HUES48 (cell line): Measurements from ENCODE around the gene MANBA.
"Not testable (repeated sequence)": the region's sequence is repeated elsewhere in the genome, so short reads cannot be mapped to it uniquely, and the experiment has no call there.

Experiments used
- H3K27ac ChIP-seq: one replicate; pipeline ENCODE4 v1.7.0; 2013; ENCODE audit warnings: low read depth, low read length, inconsistent platforms
- H3K27me3 ChIP-seq: 2 replicates; pipeline ENCODE4 v1.6.1; 2013; ENCODE audit warnings: mild to moderate bottlenecking, low read length; ENCODE audit not compliant: control insufficient read depth, insufficient read depth
- H3K36me3 ChIP-seq: 2 replicates; pipeline ENCODE4 v1.6.1; 2013; ENCODE audit warnings: low read length; ENCODE audit not compliant: control insufficient read depth, insufficient read depth
- H3K4me1 ChIP-seq: 2 replicates; pipeline ENCODE4 v1.6.1; 2013; ENCODE audit warnings: mild to moderate bottlenecking, low read length; ENCODE audit not compliant: control insufficient read depth, insufficient read depth
- H3K4me3 ChIP-seq: 2 replicates; pipeline ENCODE4 v1.5.1; 2013; ENCODE audit warnings: mild to moderate bottlenecking, low read depth, low read length
- H3K9ac ChIP-seq: 2 replicates; pipeline ENCODE4 v1.6.1; 2013; ENCODE audit warnings: mild to moderate bottlenecking, low read depth, low read length, moderate library complexity
- H3K9me3 ChIP-seq: 2 replicates; pipeline ENCODE4 v1.6.1; 2013; ENCODE audit warnings: low read length; ENCODE audit not compliant: control insufficient read depth, insufficient read depth

MANBA gene

GRCh38 chr4:102761906-102762305, 1.1 kb upstream of the MANBA start:
- Histone ChIP-seq H3K4me3 (peak overlapping the region; percentile 98), H3K27me3 (no peaks in the 10 kb centered on the region; the same call in 1 of the 2 replicates), H3K36me3 (no peaks in the 10 kb centered on the region), H3K27ac (no peak overlapping the region), H3K9ac (no peak overlapping the region), H3K9me3 (no peaks in the 10 kb centered on the region), H3K4me1 (peaks cover 18% of the 10 kb centered on the region)

DNA sequence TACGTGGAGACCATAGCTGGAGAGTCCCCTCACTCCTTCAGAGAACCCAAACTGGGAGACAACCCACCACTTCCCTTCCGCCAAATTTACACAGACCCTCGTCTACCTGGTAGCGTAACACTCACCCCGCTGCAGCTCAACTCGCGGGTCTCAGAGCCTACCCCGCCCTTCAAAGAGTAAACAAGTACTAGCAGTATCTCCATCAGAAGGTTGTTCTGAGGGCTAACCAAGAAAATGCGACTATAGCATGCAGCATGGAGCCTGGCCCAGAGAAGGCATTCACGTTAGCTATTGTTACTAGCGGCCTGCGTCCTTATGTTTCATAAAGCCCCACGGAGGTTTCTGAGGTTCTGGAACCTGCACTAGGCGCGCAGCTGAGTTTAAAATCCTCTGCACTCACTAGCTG, 531 bp upstream of the MANBA start:
- Histone ChIP-seq H3K4me3 (peak overlapping the region; percentile 98), H3K27me3 (no peaks in the 10 kb centered on the region; the same call in 1 of the 2 replicates), H3K36me3 (no peaks in the 10 kb centered on the region), H3K9ac (peak overlapping the region; percentile 68), H3K27ac (peak overlapping the region; percentile 64), H3K4me1 (peaks cover 18% of the 10 kb centered on the region), H3K9me3 (no peaks in the 10 kb centered on the region)

DNA sequence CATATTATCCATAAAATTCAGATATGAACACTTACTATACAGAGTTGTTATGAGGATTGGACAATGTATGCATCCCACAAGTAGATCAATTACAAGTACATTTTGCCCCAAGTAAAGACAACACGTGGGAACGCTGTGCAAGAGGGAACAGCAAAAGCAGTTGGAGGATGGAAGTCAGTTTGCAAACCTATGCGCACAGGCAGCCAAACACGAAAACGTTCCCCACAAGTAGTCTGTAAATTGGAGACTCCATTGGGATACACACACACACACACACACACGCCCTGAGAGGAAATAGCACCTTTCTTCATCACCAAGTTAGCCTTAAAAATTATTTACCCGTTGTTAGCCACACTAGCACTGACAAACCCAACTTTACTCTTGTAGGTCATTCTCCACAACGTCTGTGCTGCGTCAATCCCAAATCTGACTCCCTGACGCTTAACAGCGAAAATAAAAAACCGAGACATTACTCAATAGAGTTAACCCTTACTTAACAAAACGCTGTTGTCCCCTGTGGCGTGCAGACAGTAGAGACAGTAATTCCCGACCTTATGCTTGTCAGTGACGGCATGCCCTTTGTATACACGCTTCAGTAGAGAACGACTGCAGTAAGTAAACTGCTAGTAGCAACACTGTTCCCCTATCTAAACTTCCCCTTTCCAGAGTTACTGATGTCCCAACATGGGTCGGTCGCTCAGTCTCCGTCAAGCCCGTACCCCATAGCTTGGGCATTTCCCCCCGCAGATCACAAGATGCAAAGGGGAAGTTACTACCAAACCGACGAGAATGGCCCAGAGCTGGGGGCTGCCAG, 730 bp downstream of the MANBA start:
- Histone ChIP-seq H3K36me3 (no peaks in the 10 kb centered on the region), H3K4me3 (peak overlapping the region; percentile 98), H3K9me3 (no peaks in the 10 kb centered on the region), H3K9ac (peak overlapping the region; percentile 79), H3K4me1 (peaks cover 18% of the 10 kb centered on the region), H3K27me3 (no peaks in the 10 kb centered on the region; the same call in 1 of the 2 replicates), H3K27ac (peak overlapping the region; percentile 62)

- no peak overlapping the region for H3K4me3 ChIP-seq
- no peaks in the 10 kb centered on the region; the same call in 1 of the 2 replicates for H3K27me3 ChIP-seq
- H3K9ac ChIP-seq = no peak overlapping the region
- peaks cover 18% of the 10 kb centered on the region for H3K4me1 ChIP-seq
- no peak overlapping the region for H3K27ac ChIP-seq
- no peaks in the 10 kb centered on the region for H3K36me3 ChIP-seq
- H3K9me3 ChIP-seq = no peaks in the 10 kb centered on the region
Observed at GRCh38 chr4:102758241-102759160, 2.3 kb downstream of the MANBA start.

GRCh38 chr4:102757681-102758080, 3.1 kb downstream of the MANBA start:
- Histone ChIP-seq H3K4me3 (no peak overlapping the region), H3K27me3 (no peaks in the 10 kb centered on the region; the same call in 1 of the 2 replicates), H3K4me1 (peaks cover 18% of the 10 kb centered on the region), H3K9me3 (no peaks in the 10 kb centered on the region), H3K27ac (no peak overlapping the region), H3K36me3 (peaks cover 5% of the 10 kb centered on the region; the same call in 1 of the 2 replicates), H3K9ac (no peak overlapping the region)

GRCh38 chr4:102754044-102754443, 6.7 kb downstream of the MANBA start:
- H3K27me3 ChIP-seq = no peaks in the 10 kb centered on the region
- H3K4me3 ChIP-seq = no peak overlapping the region
- peaks cover 13% of the 10 kb centered on the region; the same call in 1 of the 2 replicates for H3K36me3 ChIP-seq
- H3K27ac ChIP-seq = no peak overlapping the region
- H3K4me1 ChIP-seq = peaks cover 5% of the 10 kb centered on the region; the same call in 1 of the 2 replicates
- H3K9ac ChIP-seq = no peak overlapping the region
- H3K9me3 ChIP-seq = no peaks in the 10 kb centered on the region

- H3K4me1 ChIP-seq = no peaks in the 10 kb centered on the region
- H3K36me3 ChIP-seq = peaks cover 13% of the 10 kb centered on the region; the same call in 1 of the 2 replicates
- no peaks in the 10 kb centered on the region for H3K9me3 ChIP-seq
- no peak overlapping the region for H3K4me3 ChIP-seq
- no peak overlapping the region for H3K27ac ChIP-seq
- H3K27me3 ChIP-seq = no peaks in the 10 kb centered on the region
- no peak overlapping the region for H3K9ac ChIP-seq
Observed at GRCh38 chr4:102751941-102752340, 8.8 kb downstream of the MANBA start.

DNA sequence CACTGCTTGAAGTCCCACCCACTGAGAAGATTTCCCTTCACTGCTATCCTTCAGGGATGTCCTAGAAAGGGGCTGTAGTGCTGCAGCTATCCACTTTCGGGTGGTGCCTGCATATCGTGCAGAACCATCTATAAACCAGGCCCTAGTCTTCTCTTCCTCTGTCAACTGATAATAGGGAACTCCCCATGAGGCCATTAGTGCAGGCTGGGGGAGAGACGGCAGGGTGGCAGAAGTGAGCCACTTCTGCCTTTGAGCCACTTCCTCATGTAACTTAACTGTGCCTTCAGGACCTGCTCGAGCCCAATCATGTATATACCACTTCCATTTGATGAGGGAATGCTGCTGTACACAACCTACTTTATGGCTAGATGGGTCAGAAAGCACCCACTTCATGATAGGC, 17.4 kb downstream of the MANBA start:
- not testable (repeated sequence) for H3K9ac ChIP-seq, H3K4me3 ChIP-seq, H3K27me3 ChIP-seq, H3K27ac ChIP-seq, H3K4me1 ChIP-seq, H3K9me3 ChIP-seq, H3K36me3 ChIP-seq

- H3K4me3 ChIP-seq, H3K27me3 ChIP-seq, H3K9me3 ChIP-seq, H3K27ac ChIP-seq, H3K9ac ChIP-seq, H3K36me3 ChIP-seq: not testable (repeated sequence)
- peaks cover 11% of the 10 kb centered on the region for H3K4me1 ChIP-seq
Observed at GRCh38 chr4:102738802-102739201, 22.0 kb downstream of the MANBA start.

DNA sequence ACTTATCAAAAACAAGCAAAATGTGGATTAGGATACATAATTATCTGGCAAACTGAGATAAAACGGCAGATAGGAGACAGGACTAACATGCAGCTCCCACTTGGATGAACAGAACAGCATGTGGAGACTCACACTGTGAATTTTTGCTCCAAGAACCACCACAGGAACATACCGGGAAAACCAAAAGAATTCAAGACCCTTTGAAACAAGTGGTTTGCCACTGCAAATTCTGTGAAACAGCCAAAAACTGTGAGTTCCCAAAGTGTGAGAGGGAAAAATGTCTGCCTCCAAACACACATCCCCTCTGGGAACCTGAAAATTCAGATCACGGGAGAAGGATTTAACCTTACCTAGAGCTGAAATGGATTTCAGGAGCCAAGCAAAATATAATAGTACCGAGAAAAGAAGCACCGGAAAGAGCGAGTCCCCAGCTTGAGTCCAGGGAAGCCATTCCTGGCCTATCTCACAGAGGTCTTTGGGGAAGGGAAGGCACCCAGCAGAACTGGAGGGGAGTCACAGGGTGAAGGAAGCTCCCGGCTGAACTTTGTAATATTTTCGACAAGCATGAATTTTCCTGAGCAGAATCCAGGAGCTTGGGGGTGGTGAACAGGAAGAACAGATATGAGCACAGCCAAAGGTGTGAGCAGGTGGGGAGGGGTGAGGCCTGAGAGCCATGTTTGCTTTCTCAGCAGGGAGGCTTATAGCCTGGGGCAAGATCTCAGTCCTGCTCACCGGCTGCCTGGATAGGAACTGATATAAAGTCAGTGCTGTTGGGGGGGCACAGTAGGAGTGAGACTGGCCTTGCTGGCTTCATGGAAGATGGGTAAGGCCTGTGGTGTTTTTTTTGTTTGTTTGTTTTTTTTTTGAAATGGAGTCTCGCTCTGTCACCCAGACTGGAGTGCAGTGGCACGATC, 23.9 kb downstream of the MANBA start:
- H3K27ac ChIP-seq = peak overlapping the region; percentile 53
- no peaks in the 10 kb centered on the region for H3K27me3 ChIP-seq
- H3K9ac ChIP-seq = no peak overlapping the region
- H3K4me1 ChIP-seq = peaks cover 11% of the 10 kb centered on the region
- no peaks in the 10 kb centered on the region for H3K36me3 ChIP-seq
- no peaks in the 10 kb centered on the region for H3K9me3 ChIP-seq
- no peak overlapping the region for H3K4me3 ChIP-seq
